ENCODE measurements around the gene FEZF1.

Gene FEZF1

GRCh38 chr7:122314284-122314683 is 9.7 kb upstream of the FEZF1 start:
- intact Hi-C loops (cut with micrococcal nuclease), result no loop called here
- Mint-ChIP-seq H3K27ac (no peak overlapping the region), H3K4me3 (no peak overlapping the region), H3K4me1 (ENCODE audit: low read depth) (no peaks in the 10 kb centered on the region), H3K36me3 (ENCODE audit: low read depth) (no peaks in the 10 kb centered on the region), H3K27me3 (peaks cover 80% of the 10 kb centered on the region), H3K9me3 (no peaks in the 10 kb centered on the region)

- Mint-ChIP-seq H3K27ac (no peak overlapping the region), H3K4me3 (no peak overlapping the region), H3K9me3 (no peaks in the 10 kb centered on the region), H3K36me3 (ENCODE audit: low read depth) (no peaks in the 10 kb centered on the region), H3K27me3 (peaks cover 82% of the 10 kb centered on the region), H3K4me1 (ENCODE audit: low read depth) (no peaks in the 10 kb centered on the region)
- intact Hi-C loops (cut with micrococcal nuclease), result no loop called here
Observed at GRCh38 chr7:122312789-122313188, 8.2 kb upstream of the FEZF1 start.

GRCh38 chr7:122311734-122312450 is 7.3 kb upstream of the FEZF1 start:
- Mint-ChIP-seq H3K4me3 (no peak overlapping the region), H3K36me3 (ENCODE audit: low read depth) (no peaks in the 10 kb centered on the region), H3K9me3 (no peaks in the 10 kb centered on the region), H3K27ac (no peak overlapping the region), H3K4me1 (ENCODE audit: low read depth) (no peaks in the 10 kb centered on the region), H3K27me3 (peaks cover 85% of the 10 kb centered on the region)
- intact Hi-C loops (cut with micrococcal nuclease), result no loop called here

GRCh38 chr7:122311050-122311700 is 6.6 kb upstream of the FEZF1 start:
- H3K4me1 Mint-ChIP-seq (ENCODE audit: low read depth), result no peaks in the 10 kb centered on the region
- no peaks in the 10 kb centered on the region for H3K36me3 Mint-ChIP-seq (ENCODE audit: low read depth)
- H3K4me3 Mint-ChIP-seq, result no peak overlapping the region
- no peak overlapping the region for H3K27ac Mint-ChIP-seq
- H3K9me3 Mint-ChIP-seq, result no peaks in the 10 kb centered on the region
- intact Hi-C loops (cut with micrococcal nuclease), result no loop called here
- H3K27me3 Mint-ChIP-seq, result peaks cover 85% of the 10 kb centered on the region

- Mint-ChIP-seq H3K27ac (no peak overlapping the region), H3K36me3 (ENCODE audit: low read depth) (no peaks in the 10 kb centered on the region), H3K27me3 (peaks cover 85% of the 10 kb centered on the region), H3K4me1 (ENCODE audit: low read depth) (no peaks in the 10 kb centered on the region), H3K4me3 (no peak overlapping the region), H3K9me3 (no peaks in the 10 kb centered on the region)
- intact Hi-C loops (cut with micrococcal nuclease), result no loop called here
Observed at GRCh38 chr7:122310119-122311021, 5.8 kb upstream of the FEZF1 start.

GRCh38 chr7:122309421-122309820 is 4.9 kb upstream of the FEZF1 start:
- intact Hi-C loops (cut with micrococcal nuclease), result no loop called here
- H3K4me1 Mint-ChIP-seq (ENCODE audit: low read depth), result no peaks in the 10 kb centered on the region
- H3K27me3 Mint-ChIP-seq, result peaks cover 85% of the 10 kb centered on the region
- no peak overlapping the region for H3K27ac Mint-ChIP-seq
- H3K36me3 Mint-ChIP-seq (ENCODE audit: low read depth), result no peaks in the 10 kb centered on the region
- no peak overlapping the region for H3K4me3 Mint-ChIP-seq
- H3K9me3 Mint-ChIP-seq, result no peaks in the 10 kb centered on the region

GRCh38 chr7:122307228-122307621 is 2.7 kb upstream of the FEZF1 start:
- H3K27ac Mint-ChIP-seq, result no peak overlapping the region
- intact Hi-C loops (cut with micrococcal nuclease), result no loop called here

GRCh38 chr7:122306320-122307227 is 2.0 kb upstream of the FEZF1 start:
- H3K27me3 Mint-ChIP-seq, result peaks cover 92% of the 10 kb centered on the region
- H3K4me1 Mint-ChIP-seq (ENCODE audit: low read depth), result no peaks in the 10 kb centered on the region
- no peak overlapping the region for H3K4me3 Mint-ChIP-seq
- intact Hi-C loops (cut with micrococcal nuclease), result no loop called here
- H3K9me3 Mint-ChIP-seq, result no peaks in the 10 kb centered on the region
- H3K27ac Mint-ChIP-seq, result no peak overlapping the region
- no peaks in the 10 kb centered on the region for H3K36me3 Mint-ChIP-seq (ENCODE audit: low read depth)

More at GRCh38 chr7:122307228-122307621, 2.7 kb upstream of the FEZF1 start:
- Mint-ChIP-seq H3K36me3 (ENCODE audit: low read depth) (no peaks in the 10 kb centered on the region), H3K4me1 (ENCODE audit: low read depth) (no peaks in the 10 kb centered on the region), H3K9me3 (no peaks in the 10 kb centered on the region), H3K4me3 (no peak overlapping the region), H3K27me3 (peaks cover 92% of the 10 kb centered on the region)

GRCh38 chr7:122305475-122306319 is 1.1 kb upstream of the FEZF1 start:
- peaks cover 92% of the 10 kb centered on the region for H3K27me3 Mint-ChIP-seq
- no peaks in the 10 kb centered on the region for H3K9me3 Mint-ChIP-seq
- intact Hi-C loops (cut with micrococcal nuclease), result no loop called here
- H3K27ac Mint-ChIP-seq, result no peak overlapping the region
- no peaks in the 10 kb centered on the region for H3K4me1 Mint-ChIP-seq (ENCODE audit: low read depth)
- H3K4me3 Mint-ChIP-seq, result no peak overlapping the region
- no peaks in the 10 kb centered on the region for H3K36me3 Mint-ChIP-seq (ENCODE audit: low read depth)

GRCh38 chr7:122304996-122305421 is 459 bp upstream of the FEZF1 start:
- no peak overlapping the region for H3K27ac Mint-ChIP-seq
- no peaks in the 10 kb centered on the region for H3K9me3 Mint-ChIP-seq
- intact Hi-C loops (cut with micrococcal nuclease), result no loop called here
- H3K36me3 Mint-ChIP-seq (ENCODE audit: low read depth), result no peaks in the 10 kb centered on the region
- H3K4me1 Mint-ChIP-seq (ENCODE audit: low read depth), result no peaks in the 10 kb centered on the region
- H3K4me3 Mint-ChIP-seq, result no peak overlapping the region
- H3K27me3 Mint-ChIP-seq, result peaks cover 92% of the 10 kb centered on the region

- Mint-ChIP-seq H3K4me1 (ENCODE audit: low read depth) (no peaks in the 10 kb centered on the region), H3K9me3 (no peaks in the 10 kb centered on the region), H3K36me3 (ENCODE audit: low read depth) (no peaks in the 10 kb centered on the region), H3K4me3 (no peak overlapping the region), H3K27me3 (peaks cover 92% of the 10 kb centered on the region), H3K27ac (no peak overlapping the region)
- intact Hi-C loops (cut with micrococcal nuclease), result no loop called here
Observed at GRCh38 chr7:122303531-122304318, 825 bp downstream of the FEZF1 start.
